HG02588 (cell line): ENCODE results near the gene RHBDD1.

Experiments used
- ATAC-seq: cut with Tn5 transposase; IDR thresholded peaks from one replicate; pipeline ENCODE4 v1.9.1; 2021; ENCODE audit warnings: mild to moderate bottlenecking, moderate library complexity; ENCODE audit not compliant: unreplicated experiment

The RHBDD1 gene, protein sequence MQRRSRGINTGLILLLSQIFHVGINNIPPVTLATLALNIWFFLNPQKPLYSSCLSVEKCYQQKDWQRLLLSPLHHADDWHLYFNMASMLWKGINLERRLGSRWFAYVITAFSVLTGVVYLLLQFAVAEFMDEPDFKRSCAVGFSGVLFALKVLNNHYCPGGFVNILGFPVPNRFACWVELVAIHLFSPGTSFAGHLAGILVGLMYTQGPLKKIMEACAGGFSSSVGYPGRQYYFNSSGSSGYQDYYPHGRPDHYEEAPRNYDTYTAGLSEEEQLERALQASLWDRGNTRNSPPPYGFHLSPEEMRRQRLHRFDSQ

DNA sequence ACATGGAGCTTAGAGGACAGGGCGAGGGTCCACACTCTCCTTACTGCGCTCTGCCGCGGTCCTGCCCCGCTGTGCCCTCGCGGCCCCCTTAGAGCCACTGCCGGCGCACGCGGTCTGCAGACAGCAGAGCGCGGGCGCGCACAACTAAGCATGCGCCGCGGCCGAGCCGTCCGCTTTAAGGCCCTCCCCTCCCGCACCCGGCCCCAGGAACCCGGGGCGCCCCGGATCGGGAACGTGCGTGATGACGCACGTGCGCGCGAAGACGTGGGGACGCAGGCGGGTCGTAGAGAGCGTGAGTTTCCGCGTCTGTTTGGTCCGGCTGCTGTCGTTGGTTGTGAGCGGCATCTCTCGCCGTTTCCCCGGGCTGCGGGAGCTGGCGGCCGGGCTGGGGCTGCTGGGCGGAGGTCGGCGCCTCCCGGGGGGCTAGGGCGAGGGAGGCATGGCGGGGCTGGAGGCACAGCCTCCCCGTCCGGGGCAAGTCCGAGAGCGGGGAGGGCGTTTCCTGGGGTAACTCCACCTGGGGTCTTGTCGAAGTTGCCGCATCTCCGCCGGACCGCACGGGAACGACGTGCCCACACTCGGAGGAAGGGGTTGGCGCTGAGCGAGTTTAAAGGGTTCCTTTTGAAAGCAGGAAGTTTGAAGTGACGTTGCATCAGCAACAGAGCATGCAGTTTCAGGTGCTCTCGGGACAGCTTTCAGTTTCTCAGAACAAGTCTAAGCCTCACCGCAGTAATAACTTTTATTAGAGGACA, at the start of gene RHBDD1:
TSS of gene RHBDD1 (plus strand) at position 259 of the 752 bp plus-strand sequence. CDS start 28,640 bp downstream, outside the sequence.
- ATAC-seq: peak; percentile 83

DNA sequence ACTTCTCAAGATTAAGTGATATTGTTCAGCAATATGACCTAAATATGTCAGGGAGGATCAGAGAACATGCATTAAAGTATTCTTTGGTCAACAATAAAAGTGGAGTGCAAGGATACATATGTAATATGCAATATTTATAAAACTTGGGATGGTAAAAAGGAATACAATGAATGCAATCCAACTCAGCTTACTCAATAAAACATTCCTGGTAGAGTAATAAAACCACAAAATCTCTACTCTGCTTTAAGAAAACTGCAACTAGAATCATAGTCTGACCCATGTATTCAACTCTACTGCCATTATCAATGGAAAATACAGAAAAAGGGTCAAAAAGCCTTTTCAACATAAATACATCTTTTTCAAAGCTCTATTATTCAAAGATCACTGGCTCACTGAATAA, 47.8 kb upstream of the RHBDD1 start:
- no peak for ATAC-seq

DNA sequence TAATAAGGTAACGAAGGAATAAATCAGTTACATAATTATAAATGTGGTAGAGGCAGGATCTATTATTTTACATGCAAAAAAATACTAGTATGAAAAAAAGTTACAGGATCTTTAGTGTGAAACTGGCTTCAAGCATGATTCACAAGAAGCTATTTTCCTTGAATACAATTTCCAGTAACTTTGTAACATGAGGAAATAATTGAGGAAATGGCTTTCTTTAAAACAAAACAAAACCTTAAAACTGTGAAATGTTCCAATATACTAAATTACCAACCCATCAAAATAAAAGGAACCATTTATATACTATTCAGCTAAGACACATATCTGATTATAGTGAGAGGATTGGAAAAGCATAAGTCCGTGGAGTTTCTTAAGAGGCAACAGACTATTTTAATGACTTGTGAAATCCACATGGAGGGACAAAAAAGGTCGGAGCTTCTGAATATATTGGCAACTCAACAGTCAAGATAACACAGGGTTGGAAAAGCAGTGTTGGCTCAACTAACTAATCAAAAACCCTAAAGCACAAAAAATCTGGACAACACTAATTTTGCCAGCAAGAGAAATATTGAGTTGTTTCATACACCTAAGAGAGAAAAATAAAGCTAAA, 46.9 kb upstream of the RHBDD1 start:
- ATAC-seq: no peak

DNA sequence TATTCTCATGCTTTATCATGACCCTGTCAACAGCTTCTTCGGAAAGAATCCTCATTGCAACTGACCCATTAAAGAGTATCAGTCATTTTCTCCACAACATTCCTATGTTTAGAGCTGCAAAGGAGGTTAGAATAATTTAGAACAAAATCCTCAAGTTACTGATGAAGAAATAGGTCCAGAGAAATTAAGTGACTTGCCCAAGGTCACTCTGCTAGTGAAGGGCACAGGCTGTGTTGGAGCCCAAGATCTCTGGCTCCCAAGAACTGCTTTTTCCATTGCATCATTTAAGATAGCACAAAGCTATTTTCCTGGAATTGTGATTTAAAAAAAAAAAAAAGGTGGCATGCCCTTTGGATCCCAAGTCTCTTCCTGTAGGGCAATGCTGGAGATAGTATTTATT, 45.8 kb upstream of the RHBDD1 start:
- no peak for ATAC-seq

DNA sequence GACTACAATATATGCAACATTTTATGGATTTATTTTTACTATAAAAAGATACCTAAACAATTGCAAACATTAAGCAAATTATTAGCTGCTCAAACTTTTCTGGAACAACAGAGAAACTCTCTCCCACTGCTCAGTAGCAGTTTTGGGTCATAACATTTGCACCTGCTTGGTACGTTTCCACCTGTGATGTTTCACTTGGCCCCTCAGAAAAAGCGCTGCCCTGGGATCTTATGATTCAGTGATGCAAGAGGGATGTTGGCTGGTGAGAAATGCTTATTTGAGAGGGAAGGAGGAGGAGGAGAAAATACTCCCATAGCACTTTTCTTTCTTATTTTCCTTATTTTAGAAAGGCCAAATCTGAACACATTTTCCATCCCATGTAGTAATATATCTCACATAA, 45.4 kb upstream of the RHBDD1 start:
- ATAC-seq: no peak

DNA sequence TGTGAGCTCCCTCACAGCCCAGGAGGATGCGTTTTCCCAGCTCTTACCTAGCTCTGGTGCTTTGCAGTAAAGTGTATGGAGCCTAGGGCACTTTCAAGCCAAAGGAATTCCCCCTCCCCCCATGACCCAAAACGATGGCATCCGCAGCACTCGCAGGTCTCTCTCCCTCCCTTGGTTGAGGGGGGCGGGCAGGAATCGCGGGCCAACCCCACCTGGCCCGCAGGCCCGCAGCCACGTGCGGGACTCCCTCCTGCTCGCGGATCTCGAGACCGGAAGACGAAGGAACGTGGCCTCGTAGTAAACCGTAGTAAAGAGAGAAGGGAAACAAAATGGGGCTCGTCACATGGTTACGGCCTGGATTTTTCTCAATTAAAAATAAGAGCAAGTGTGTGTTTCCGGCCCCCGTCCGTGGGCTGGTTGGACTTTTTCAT, 44.8 kb upstream of the RHBDD1 start:
- peak; percentile 41 for ATAC-seq

DNA sequence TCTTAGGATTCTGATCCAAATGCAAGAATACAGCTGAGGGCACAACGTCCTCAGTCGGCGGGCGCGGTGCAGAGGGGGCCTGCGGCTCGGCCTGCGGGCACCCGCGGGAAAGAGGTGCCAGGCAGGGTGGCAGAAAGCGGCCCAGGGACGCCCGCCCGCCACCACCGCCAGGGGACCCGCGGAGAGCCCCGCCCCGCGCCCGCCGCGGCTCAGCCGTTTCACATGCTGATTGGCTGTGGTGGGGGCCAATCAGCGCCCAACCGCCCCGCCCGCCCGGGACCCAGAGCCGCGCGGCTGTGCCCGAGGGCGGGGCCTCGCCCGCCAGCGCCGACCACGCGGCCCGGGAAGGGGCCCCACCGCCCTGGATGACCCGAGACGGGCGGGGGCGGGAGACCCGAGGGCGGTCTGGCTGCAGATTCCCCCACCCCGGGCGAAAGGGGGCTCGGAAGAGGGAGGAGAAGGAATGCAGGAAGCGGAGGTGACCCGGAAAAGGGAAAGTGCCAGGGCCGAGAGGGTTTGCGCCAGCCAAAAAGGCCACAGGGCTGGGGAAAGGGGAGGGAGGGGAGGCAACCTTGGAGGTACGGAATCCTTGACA, 44.3 kb upstream of the RHBDD1 start:
- ATAC-seq: peak; percentile 97

DNA sequence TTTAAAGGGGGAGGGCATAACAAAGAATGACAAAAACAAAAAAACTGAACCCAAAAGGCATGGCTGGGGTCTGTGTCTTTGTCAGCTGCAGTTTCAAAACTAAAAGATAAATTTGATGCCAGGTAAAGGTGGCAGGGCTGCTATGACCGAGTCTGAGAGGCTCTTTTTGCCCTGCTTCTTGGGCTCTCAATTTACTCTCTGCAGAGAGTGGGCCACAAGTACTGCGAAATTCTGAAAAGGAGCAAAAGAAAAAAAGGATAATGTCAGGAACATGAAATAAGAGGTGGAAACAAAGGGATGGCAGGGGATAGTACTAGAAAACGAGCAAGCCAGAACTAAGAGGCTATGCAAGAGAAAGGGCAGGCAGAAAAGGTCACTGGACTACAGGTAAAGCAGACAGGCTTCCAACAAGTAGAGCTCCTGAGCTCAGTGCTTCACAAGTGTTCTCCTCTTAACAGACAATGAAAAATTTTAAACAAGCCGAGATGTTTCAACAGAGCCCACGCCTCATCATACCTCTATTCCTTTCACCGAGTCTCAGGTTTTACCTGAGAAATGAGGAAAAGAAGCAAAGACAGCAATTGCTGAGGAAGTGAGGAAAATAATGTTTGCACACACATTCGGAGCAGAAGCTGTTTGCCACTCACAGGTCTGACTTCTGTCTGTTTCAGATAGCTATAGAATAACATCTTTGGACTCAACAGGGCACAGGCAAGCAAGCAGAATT, 43.5 kb upstream of the RHBDD1 start:
- no peak for ATAC-seq

DNA sequence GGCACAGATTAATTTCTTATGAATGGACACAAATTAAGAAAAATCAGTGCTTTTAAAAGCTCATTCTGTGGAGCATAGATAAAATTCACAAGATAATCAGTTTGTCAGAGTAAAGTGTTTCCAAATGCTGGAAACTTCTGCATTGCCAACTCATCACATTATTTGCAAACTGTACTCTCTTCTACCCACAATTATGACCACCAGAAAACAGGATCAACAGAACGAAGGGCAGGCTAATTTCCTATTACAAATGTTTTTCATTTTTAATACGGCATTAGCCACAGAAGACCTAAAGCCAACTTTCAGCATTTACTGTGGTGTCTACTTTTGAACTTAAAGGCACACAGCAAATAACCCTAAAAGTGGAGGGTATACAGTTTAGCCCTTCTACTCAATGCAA, 42.2 kb upstream of the RHBDD1 start:
- no peak for ATAC-seq

DNA sequence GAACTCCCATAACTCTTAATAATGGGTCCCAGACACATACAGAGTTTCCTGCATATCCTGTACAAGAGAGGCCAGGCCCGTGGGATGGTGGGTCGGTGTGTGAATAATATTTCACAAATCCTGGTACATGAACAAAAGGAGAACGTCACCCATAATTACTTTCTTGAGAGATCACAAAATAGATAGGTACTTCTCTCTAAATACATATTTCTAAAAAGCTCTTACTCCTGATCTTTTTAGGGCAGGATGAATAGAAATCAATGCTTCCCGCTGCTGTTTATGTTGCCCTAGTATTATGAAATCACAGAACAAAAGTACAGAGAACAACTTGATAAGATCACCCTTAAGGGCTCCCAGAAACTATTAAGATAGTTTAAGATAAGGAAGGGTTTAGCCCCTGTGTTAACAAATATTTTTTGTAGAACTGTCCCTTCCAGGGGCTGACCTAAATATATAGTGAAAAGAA, 41.6 kb upstream of the RHBDD1 start:
- ATAC-seq: no peak

DNA sequence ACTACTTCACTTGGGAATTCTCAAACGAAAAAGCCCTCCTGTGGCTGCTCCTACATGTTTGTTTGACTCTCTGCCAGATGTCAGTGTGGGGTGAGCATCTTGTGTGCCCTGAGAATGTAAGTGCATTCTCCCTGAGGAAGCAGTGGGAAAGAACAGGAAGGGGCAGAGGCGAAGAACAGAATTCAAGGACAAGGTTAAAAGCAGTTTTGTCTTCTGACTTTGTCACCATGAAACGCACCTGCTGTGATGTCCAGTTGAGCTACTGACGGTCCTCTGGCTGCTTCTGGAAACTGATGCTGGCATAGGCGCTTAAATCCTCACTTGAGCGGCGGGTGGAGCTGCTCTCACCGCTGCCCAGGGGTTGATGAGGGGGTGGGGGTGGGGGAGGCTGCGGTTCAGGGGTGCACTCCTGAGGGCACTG, 41.1 kb upstream of the RHBDD1 start:
- no peak for ATAC-seq

DNA sequence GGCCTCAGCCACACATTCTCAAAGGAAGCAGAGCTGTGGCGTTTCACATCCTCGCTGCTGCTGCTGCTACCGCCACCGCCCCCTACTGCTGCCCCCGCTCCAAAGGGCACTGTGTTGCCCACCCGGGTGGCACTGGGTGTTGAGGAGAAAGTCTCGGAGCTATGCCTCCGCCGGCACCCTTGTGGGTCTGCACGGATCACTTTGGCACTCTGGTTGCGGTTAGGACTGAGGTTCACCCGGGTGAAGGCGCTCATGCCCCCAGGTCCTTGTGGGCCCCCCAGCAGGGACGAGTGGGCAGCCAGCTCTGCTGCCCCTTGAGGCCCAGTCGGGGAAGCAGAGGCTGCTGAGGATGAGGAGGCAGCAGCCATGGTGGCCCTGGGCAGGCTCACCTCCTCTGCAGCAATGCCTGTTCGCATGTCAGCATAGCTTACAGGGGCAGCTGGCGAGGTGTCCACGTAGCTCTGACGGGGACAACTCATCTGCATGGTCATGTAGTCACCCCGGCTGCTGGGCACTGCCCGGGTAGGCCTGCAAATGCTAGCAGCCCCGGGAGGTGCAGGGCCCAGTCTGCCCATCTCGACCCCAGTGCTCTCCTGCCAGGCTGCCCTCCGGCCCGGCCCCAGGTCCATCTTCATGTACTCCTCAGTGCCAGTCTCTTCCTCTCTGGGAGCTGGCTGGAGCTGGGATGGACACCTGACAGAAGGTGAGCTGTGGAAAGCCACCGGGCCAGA, 40.4 kb upstream of the RHBDD1 start:
- ATAC-seq: no peak

DNA sequence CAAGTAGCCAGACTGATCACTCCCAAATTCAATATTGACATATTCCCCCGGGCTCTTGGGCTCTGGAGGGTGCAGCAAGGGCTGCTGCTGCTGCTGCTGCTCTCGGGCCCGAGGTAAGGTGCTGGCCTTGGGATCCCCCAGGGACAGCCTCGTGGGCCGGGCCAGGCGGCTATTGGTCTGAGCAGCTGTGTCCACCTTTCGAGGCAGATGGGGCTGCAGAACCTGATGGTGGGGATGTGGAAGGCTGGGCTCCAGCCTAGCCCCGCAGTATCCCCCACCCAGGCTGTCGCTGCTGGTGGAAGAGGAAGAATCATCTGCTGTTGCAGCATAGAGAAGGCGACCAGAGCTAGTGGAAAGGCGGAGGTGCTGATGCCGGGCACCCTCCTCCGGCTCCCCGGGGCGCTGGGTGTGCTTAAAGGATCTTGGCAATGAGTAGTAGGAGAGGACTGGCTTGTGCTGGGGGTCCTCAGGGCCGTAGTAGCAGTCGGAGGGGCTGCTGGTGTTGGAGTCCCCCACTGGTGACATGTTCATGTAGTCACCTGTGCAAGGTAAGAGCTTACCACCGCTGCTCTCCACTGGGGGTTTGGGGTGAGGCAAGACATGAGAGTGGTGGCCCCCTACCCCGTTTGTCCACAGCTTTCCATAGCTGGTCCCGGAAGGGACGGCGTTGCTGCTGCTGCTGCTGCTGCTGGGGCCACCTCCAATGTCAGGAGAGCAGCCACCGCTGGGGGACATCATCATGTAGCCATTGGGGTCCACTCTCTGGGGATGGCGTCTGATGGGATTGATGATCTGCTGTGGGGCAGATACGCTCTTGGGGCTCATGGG, 39.6 kb upstream of the RHBDD1 start:
- no peak for ATAC-seq

DNA sequence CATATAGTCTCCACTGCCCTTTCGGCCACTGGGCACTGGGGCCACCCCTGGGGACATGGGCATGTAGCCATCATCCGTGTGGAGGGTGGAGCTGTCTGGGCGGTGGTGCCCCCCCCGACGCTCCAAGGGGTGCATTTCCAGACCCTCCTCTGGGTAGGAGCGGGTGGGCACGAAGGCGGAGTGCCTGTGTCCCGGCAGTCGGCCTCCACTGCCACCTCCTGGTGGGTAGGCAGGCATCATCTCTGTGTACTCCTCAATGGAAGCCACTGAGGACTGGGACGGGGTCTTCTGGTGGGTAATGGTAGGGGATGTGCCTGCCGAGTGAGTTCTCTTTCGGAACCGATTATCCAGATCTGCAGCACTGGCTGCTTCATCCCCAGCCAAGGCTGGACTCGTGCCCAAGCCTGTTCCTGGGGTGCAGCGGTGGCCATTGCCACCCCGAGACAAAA, 39.0 kb upstream of the RHBDD1 start:
- no peak for ATAC-seq

DNA sequence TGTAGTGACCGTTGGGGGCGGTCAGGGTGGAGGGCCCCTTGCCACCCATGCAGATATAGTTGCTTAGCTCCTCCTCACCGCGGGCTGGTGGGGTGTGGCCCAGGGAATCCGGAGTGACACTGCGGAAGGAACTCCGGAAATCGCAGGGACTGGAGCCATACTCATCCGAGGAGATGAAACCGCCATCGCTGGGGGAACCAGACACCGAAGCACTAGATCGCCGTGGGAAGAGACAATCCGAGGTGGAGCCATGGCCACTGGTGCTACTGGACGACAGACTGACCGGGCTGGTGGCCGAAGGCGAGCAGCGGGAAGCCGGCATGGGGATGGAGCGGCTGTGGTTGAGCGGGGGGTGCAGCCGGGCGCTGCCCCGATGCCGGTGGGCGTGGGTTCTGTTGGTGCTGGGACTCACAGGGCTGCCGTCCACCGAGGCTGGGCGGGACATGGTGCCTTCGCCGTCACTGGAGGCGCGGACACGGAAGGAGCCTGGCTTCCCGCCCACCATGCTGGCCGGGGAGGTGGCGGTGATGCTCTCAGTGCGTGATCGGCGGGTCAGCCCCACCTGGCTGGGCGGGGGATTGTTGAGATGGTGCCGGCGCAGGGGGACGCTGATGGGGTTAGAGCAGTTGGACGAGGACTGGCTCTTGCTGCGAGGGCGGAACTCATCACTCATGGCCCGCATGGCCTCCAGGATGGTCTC, 38.4 kb upstream of the RHBDD1 start:
- ATAC-seq: no peak

DNA sequence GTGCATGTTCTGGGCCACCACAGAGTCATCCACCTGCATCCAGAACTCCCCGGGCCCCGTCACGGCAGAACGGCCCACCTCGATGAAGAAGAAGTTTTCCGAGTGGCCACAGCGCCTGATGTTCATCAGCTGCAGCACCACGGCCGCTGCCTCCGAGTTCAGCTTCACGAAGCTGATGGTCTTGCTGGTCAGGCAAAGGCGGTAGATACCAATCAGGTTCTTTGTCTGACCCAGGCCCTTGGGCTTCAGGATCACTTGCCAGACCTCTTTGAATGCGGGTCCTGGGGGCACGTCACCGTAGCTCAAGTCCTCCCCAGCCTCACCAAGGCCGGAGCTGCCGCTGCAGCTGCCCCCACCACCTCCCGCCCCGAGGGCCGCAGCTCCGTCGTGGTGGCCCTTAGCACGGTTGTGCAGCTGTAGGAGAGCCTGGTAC, 37.8 kb upstream of the RHBDD1 start:
- no peak for ATAC-seq

DNA sequence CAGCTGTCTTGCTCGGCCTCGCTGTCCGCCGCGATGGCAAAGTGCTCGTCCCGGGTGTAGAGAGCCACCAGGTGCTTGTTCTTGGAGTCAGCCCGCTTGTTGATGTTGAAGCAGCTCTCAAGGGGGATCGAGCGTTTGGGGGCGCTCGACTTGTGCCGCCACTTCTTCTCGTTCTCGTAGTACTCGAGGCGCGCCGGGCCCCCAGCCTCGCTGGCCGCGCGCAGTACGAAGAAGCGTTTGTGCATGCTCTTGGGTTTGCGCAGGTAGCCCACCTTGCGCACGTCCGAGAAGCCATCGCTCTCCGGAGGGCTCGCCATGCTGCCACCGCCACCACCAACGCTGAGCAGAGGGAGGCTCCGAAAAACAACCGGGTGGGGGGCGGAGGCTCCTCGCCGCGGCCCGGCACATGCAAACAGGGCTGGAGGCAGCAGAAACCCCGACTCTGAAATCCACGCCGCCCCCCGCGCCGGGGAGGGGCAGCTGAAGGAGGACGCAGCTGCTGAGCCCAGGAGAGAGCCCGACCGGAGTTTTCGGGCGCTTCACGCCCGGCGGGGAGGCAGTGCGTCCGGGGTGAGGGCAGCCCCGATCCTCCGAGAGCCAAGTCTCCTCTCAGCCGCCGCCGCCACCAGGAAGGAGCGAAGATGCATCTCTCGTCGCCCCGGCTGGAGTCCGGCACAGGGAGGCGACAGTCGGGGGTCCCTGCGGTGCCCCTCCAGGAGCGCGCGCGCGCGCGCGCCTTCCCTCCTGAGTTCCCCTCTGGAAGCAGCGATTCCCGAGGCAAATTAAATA, 37.2 kb upstream of the RHBDD1 start:
- ATAC-seq: no peak
